Left hindlimb (tissue), 1 donor: ENCODE data around the gene ZNF808.
"Not testable (repeated sequence)": the region's sequence is repeated elsewhere in the genome, so short reads cannot be mapped to it uniquely, and the experiment has no call there.

Experiments
- DNase-seq: peaks from one replicate; pipeline ENCODE4 v3.0.0-alpha.2; 2018

Gene ZNF808

GRCh38 chr19:52527134-52527955 is at the start of gene ZNF808:
ZNF808 (plus strand) TSS chr19:52527668; CDS start chr19:52543285, 15,617 bp downstream.
- DNase-seq = peak; percentile 97

- DNase-seq = not testable (repeated sequence)
Observed at GRCh38 chr19:52484111-52484743, 43.2 kb upstream of the ZNF808 start.

GRCh38 chr19:52485064-52485463 is 42.4 kb upstream of the ZNF808 start:
- DNase-seq = not testable (repeated sequence)

GRCh38 chr19:52485561-52486240 is 41.8 kb upstream of the ZNF808 start:
- DNase-seq = not testable (repeated sequence)

GRCh38 chr19:52492201-52492993 is 35.1 kb upstream of the ZNF808 start:
- DNase-seq = peak; percentile 48

- DNase-seq = peak; percentile 40
Observed at GRCh38 chr19:52492994-52493470, 34.4 kb upstream of the ZNF808 start.

- DNase-seq = no peak
Observed at GRCh38 chr19:52494518-52494917, 33.0 kb upstream of the ZNF808 start.

- DNase-seq = no peak
Observed at GRCh38 chr19:52498571-52498970, 28.9 kb upstream of the ZNF808 start.

GRCh38 chr19:52500474-52500873 is 27.0 kb upstream of the ZNF808 start:
- not testable (repeated sequence) for DNase-seq

- not testable (repeated sequence) for DNase-seq
Observed at GRCh38 chr19:52500991-52501390, 26.5 kb upstream of the ZNF808 start.

- no peak for DNase-seq
Observed at GRCh38 chr19:52507266-52507665, 20.2 kb upstream of the ZNF808 start.

GRCh38 chr19:52516191-52516590 is 11.3 kb upstream of the ZNF808 start:
- DNase-seq = no peak

GRCh38 chr19:52518646-52519045 is 8.8 kb upstream of the ZNF808 start:
- DNase-seq = no peak

- DNase-seq = not testable (repeated sequence)
Observed at GRCh38 chr19:52519175-52519574, 8.3 kb upstream of the ZNF808 start.

- DNase-seq = no peak
Observed at GRCh38 chr19:52520013-52520412, 7.5 kb upstream of the ZNF808 start.

GRCh38 chr19:52522551-52522950 is 4.9 kb upstream of the ZNF808 start:
- DNase-seq = no peak

GRCh38 chr19:52524086-52524485 is 3.4 kb upstream of the ZNF808 start:
- DNase-seq = no peak

GRCh38 chr19:52527956-52528351 is 486 bp downstream of the ZNF808 start:
- DNase-seq = peak; percentile 40

GRCh38 chr19:52532480-52532879 is 5.0 kb downstream of the ZNF808 start:
- no peak for DNase-seq

GRCh38 chr19:52533901-52534300 is 6.4 kb downstream of the ZNF808 start:
- no peak for DNase-seq

- not testable (repeated sequence) for DNase-seq
Observed at GRCh38 chr19:52535385-52535770, 7.9 kb downstream of the ZNF808 start.

GRCh38 chr19:52535771-52536447 is 8.4 kb downstream of the ZNF808 start:
- DNase-seq = peak; percentile 88
